Thoracic aorta (tissue), 2 donors: Measurements from ENCODE around the gene DLGAP1. TPM values are rescaled to one million over a fixed set of nuclear protein-coding genes. Genes with fewer than 3 reads are reported as not detected.

ENCODE experiments used
- ATAC-seq: fragments of 150-250 bp; one replicate; pipeline ENCODE4 v1.8.0; 2017; ENCODE audit warnings: low read depth; ENCODE audit not compliant: insufficient number of reproducible peaks, low FRiP score
- DNase-seq: peaks from one replicate; pipeline ENCODE4 v3.0.0-alpha.2; 2020; ENCODE audit warnings: low spot score
- H3K27ac ChIP-seq, 2 donors: fragments of 200-600 bp; sonication (generic); 1 replicate in 1 of 2; 2 replicates in 1 of 2; pipeline ENCODE4 v1.5.1; 2016; ENCODE audit warnings: mild to moderate bottlenecking in 2 of 2, moderate library complexity in 2 of 2
- H3K27me3 ChIP-seq: fragments of 200-600 bp; sonication (generic); replicated peaks from 2 replicates; pipeline ENCODE4 v1.6.0; 2016; ENCODE audit warnings: mild to moderate bottlenecking; ENCODE audit not compliant: insufficient read depth
- H3K36me3 ChIP-seq: fragments of 200-600 bp; sonication (generic); one replicate; pipeline ENCODE4 v1.5.1; 2016
- H3K4me1 ChIP-seq, 2 donors: fragments of 200-600 bp; sonication (generic); 1 replicate in 1 of 2; 2 replicates in 1 of 2; pipeline versions ENCODE4 v1.5.1 to v1.6.0; 2016; ENCODE audit warnings: low read depth in 2 of 2, mild to moderate bottlenecking in 1 of 2; ENCODE audit not compliant: control insufficient read depth in 1 of 2
- H3K4me3 ChIP-seq: fragments of 200-600 bp; sonication (generic); 2 replicates; pipeline ENCODE4 v1.5.1; 2016; ENCODE audit warnings: mild to moderate bottlenecking
- H3K9me3 ChIP-seq: fragments of 200-600 bp; sonication (generic); 2 replicates; pipeline ENCODE4 v1.5.1; 2016
- total RNA-seq, 2 donors: library from RNA; depleted of rRNA; stranded (reverse); fragments of >200 nt; gene quantifications; one replicate each; pipeline versions ENCODE4 v1.1.0 to v1.2.3, GENCODE V29; 2016
- TF ChIP-seq, protein P1 (sequence below): fragments of 200-600 bp; sonication (generic); IDR thresholded peaks from one replicate; pipeline ENCODE4 v1.5.1; 2019; ENCODE audit warnings: antibody characterized with exemption

The DLGAP1 gene
- total RNA-seq, 2 donors from 2014 or later: 7.3 to 19.0 TPM

- Histone ChIP-seq H3K4me3 (no peak overlapping the region), H3K27me3 (no peaks in the 10 kb centered on the region), H3K9me3 (no peaks in the 10 kb centered on the region), H3K36me3 (no peaks in the 10 kb centered on the region), H3K27ac (no peak overlapping the region), H3K4me1 (no peaks in the 10 kb centered on the region)
- TF ChIP-seq, protein P1, sequence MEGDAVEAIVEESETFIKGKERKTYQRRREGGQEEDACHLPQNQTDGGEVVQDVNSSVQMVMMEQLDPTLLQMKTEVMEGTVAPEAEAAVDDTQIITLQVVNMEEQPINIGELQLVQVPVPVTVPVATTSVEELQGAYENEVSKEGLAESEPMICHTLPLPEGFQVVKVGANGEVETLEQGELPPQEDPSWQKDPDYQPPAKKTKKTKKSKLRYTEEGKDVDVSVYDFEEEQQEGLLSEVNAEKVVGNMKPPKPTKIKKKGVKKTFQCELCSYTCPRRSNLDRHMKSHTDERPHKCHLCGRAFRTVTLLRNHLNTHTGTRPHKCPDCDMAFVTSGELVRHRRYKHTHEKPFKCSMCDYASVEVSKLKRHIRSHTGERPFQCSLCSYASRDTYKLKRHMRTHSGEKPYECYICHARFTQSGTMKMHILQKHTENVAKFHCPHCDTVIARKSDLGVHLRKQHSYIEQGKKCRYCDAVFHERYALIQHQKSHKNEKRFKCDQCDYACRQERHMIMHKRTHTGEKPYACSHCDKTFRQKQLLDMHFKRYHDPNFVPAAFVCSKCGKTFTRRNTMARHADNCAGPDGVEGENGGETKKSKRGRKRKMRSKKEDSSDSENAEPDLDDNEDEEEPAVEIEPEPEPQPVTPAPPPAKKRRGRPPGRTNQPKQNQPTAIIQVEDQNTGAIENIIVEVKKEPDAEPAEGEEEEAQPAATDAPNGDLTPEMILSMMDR: no peak
- no peak for ATAC-seq
- DNase-seq: no peak
These were observed 203.2 kb downstream of the DLGAP1 start for GRCh38 chr18:4251873-4252272.

DNA sequence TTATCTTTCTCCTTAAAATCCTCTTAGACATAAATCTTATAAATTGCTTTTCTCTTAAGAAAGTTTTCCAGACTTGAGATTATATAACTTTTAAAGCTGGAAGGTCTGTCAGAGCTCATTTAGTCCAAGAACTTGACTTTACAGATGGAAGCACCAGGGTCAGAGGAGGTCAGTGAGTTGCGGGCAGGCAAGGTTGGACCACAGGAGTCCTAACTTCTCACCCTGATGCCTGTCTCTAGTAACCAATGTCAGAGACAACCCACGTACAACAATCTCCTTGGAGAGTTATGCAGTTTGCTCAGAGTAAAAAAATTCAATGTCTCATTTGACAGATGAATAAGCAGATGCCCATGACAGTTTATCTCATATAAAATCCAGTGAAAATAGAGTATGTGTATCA lies 203.9 kb downstream of the DLGAP1 start:
- TF ChIP-seq, protein P1: no peak
- Histone ChIP-seq H3K9me3 (no peaks in the 10 kb centered on the region), H3K36me3 (no peaks in the 10 kb centered on the region), H3K4me1 (no peaks in the 10 kb centered on the region), H3K27ac (no peak overlapping the region), H3K27me3 (no peaks in the 10 kb centered on the region), H3K4me3 (no peak overlapping the region)
- ATAC-seq: no peak
- no peak for DNase-seq

- Histone ChIP-seq H3K27me3 (no peaks in the 10 kb centered on the region), H3K4me3 (no peak overlapping the region), H3K36me3 (no peaks in the 10 kb centered on the region), H3K4me1 (no peaks in the 10 kb centered on the region), H3K9me3 (no peaks in the 10 kb centered on the region), H3K27ac (no peak overlapping the region)
- TF ChIP-seq, protein P1: no peak
- ATAC-seq (no peak), DNase-seq (no peak)
These were observed 205.0 kb downstream of the DLGAP1 start for GRCh38 chr18:4250141-4250540.

- H3K9me3 ChIP-seq: no peaks in the 10 kb centered on the region
- H3K27ac ChIP-seq: no peak overlapping the region
- no peak for DNase-seq
- no peak for ATAC-seq
- no peaks in the 10 kb centered on the region for H3K27me3 ChIP-seq
- TF ChIP-seq, protein P1: no peak
- no peaks in the 10 kb centered on the region for H3K4me1 ChIP-seq
- H3K36me3 ChIP-seq: no peaks in the 10 kb centered on the region
- no peak overlapping the region for H3K4me3 ChIP-seq
These were observed 206.4 kb downstream of the DLGAP1 start for GRCh38 chr18:4248686-4249085.

DNA sequence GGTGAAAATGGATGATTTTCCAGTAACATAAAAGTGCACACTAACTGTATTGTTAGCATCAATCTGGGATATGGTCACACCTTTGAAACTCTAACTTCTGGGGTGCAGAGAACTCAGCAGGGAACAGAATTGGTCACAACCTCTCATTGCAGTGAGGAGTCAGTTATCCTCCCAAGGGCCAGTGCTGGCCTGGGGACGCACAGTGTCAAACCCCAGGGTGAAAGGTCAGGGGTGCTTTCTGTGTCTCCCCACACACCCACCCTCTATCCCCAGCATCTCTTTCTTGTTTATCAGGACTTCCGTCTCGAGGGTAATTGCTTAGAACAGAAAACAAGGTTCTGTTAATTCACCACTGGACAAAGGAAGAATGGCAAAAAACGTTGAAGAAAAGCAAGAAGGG lies 208.7 kb downstream of the DLGAP1 start:
- no peaks in the 10 kb centered on the region for H3K4me1 ChIP-seq
- no peak for ATAC-seq
- H3K27me3 ChIP-seq: no peaks in the 10 kb centered on the region
- no peaks in the 10 kb centered on the region for H3K36me3 ChIP-seq
- H3K4me3 ChIP-seq: no peak overlapping the region
- no peaks in the 10 kb centered on the region for H3K9me3 ChIP-seq
- no peak overlapping the region for H3K27ac ChIP-seq
- TF ChIP-seq, protein P1: no peak
- no peak for DNase-seq
